Right cardiac atrium (tissue), 5 donors: Measurements from ENCODE around the gene RAD23A. TPM values are rescaled to one million over a fixed set of nuclear protein-coding genes. Genes with fewer than 3 reads are reported as not detected.

Experiments
- ATAC-seq, 2 donors: fragments of 200-7000 bp; cut with Tn5 transposase; one replicate each; pipeline versions ENCODE4 v1.8.0 to v1.9.1; 2020; ENCODE audit warnings: moderate library complexity in 2 of 2, mild to moderate bottlenecking in 1 of 2
- DNase-seq, 3 donors: peaks; one replicate each; pipeline ENCODE4 v3.0.0-alpha.2; 2020
- H3K27ac ChIP-seq: one replicate; pipeline ENCODE4 v1.5.1; 2013; ENCODE audit warnings: mild to moderate bottlenecking, low read length, control low read depth, moderate library complexity
- H3K27me3 ChIP-seq: one replicate; pipeline ENCODE4 v1.6.1; 2013; ENCODE audit not compliant: control insufficient read depth, insufficient read depth
- H3K4me1 ChIP-seq: one replicate; pipeline ENCODE4 v1.6.1; 2013; ENCODE audit warnings: low read length; ENCODE audit not compliant: control insufficient read depth, insufficient read depth
- H3K4me3 ChIP-seq: one replicate; pipeline ENCODE4 v1.5.1; 2013; ENCODE audit warnings: low read length, control low read depth
- H3K9me3 ChIP-seq: one replicate; pipeline ENCODE4 v1.6.1; 2013; ENCODE audit warnings: low read length; ENCODE audit not compliant: control insufficient read depth
- WGBS: extraction: QIAGEN DNeasy Blood & Tissue Kit; methylation state at CpG from one replicate; pipeline ENCODE4 v1.1.7; 2013; 5-methylcytosine and 5-hydroxymethylcytosine counted together
- intact Hi-C, 4 donors: fragments of 100-400 bp; cut with DNase I; formaldehyde crosslinking; loops; one replicate each; pipeline versions ENCODE4 v1.11.0 to v1.14.0; 2022 to 2023
- polyA plus RNA-seq: library from polyadenylated mRNA; stranded (reverse); fragments of 200-250 nt; gene quantifications from one replicate; pipeline ENCODE4 v1.2.3, GENCODE V29; 2013
- total RNA-seq, 4 donors: library from RNA; stranded (reverse); fragmentation: NEBNext Ultra II Directional; extraction: Animal tissue kit (Norgen Biotek cat#: 25700); gene quantifications; one replicate each; pipeline ENCODE4 v1.2.1, GENCODE V29; 2021
- donor health status: healthy with polysubstance abuse.
- donor health status: DM: no; HTN: yes; CAD: no.
- donor health status: DM: no; HTN: no; CAD: no.
- donor health status: DM: no; HTN: yes; CAD: no; lungs with severe emphysema.
- donor health status: DM: yes; HTN: yes; CAD: no.

RAD23A gene
- total and polyA plus RNA-seq, 5 donors: 122 to 137 (median 133) TPM

DNA sequence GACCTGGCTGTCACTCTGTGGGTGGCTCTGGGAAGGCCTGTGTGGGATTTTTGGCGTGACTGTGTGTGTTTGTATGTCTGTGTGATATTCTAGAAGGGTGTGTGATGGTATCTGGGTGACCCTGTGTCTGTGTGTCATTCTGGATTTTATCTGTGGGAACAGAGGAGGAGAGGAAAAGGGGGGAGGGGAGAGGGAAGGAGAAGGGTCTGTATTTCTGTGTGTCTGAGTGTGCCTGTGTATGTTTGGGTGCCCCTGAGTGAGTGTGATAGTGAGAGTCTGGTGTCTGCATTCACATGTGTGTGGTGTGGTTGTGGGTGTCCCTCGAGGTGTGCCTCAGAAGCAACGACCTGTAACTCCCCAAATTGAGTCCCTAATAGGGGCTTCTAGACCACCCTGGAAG is 41.5 kb downstream of the RAD23A start:
- no peak overlapping the region for H3K27ac ChIP-seq
- no peak for DNase-seq
- H3K4me3 ChIP-seq: no peak overlapping the region
- no peaks in the 10 kb centered on the region for H3K9me3 ChIP-seq
- ATAC-seq: no peak
- H3K27me3 ChIP-seq: no peaks in the 10 kb centered on the region
- intact Hi-C loops: loop anchor here (5.0 to 10.0 kb wide), 4 partner anchors 75 to 108 kb away; no protein-coding TSS in a partner anchor
- H3K4me1 ChIP-seq: peaks cover 3% of the 10 kb centered on the region
- WGBS: 82% methylated on average over 3 of the region's 3 CpGs

DNA sequence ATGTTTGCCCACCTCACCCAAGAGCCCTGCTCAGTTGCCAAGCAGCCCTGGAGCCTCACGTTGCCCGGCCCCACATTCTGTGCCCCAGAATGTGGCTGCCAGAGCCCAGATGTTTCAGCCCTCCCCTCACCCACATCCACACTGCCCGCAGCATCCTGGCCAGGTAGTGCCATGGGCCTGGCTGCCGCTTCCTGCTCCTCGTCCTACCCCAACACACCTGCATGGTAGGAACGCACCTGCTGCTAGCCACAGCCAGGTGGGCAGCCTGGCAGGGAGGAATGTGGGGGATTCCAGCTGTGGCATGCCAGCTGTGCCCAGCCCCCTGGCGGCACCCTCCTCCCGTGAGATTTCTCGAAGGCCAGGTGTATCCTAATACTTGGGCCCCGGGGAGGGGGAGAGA is 42.1 kb downstream of the RAD23A start:
- Histone ChIP-seq H3K4me1 (peaks cover 3% of the 10 kb centered on the region), H3K27me3 (no peaks in the 10 kb centered on the region), H3K27ac (no peak overlapping the region), H3K9me3 (no peaks in the 10 kb centered on the region), H3K4me3 (no peak overlapping the region)
- ATAC-seq (no peak), DNase-seq (no peak)
- WGBS: 80% methylated on average over 10 of the region's 10 CpGs
- intact Hi-C loops: loop anchor here (5.0 to 10.0 kb wide), 4 partner anchors 75 to 107 kb away; no protein-coding TSS in a partner anchor

DNA sequence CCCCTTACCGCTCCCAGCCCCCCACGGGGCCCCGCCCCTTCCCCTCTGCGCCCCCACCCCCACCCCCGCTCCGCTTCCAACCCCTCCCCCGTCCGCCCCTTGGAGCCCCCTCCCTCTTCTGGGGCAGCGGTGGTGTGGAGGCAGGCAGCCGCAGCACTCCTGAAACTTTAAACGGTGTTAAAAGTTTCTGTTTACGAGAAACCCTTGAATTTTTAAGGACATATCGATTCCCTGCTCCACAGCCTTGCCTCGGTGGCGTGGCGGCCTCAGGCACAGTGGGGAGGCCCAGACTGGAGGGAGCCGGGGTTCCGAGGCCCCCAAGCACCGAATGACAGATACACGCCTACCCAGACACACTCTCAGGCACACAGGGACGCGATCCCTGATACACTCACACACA is 44.8 kb downstream of the RAD23A start:
- WGBS: 49% methylated on average over 22 of the region's 22 CpGs
- H3K9me3 ChIP-seq: no peaks in the 10 kb centered on the region
- ATAC-seq (no peak), DNase-seq (no peak)
- H3K27me3 ChIP-seq: no peaks in the 10 kb centered on the region
- no peak overlapping the region for H3K4me3 ChIP-seq
- no peaks in the 10 kb centered on the region for H3K4me1 ChIP-seq
- intact Hi-C loops: loop anchor here in 1 of 4 donors (10.0 kb wide), 1 partner anchor 74 kb away; no protein-coding TSS in a partner anchor
- H3K27ac ChIP-seq: no peak overlapping the region

DNA sequence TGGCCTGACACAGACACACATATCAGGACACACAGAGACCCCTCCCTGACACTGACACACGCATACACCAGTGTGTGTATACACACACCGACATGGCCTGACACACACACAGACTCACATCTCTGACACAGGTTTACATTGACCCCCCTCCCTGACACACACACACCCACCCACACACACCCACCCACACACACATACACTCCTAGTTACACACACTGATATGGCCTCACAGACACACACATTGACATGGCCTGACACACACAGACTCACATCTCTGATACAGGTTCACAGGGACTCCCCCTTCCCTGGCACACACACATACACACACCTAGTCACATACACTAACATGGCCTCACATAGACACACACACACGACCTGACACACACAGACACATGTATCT is 45.2 kb downstream of the RAD23A start:
- H3K27ac ChIP-seq: no peak overlapping the region
- no peaks in the 10 kb centered on the region for H3K9me3 ChIP-seq
- DNase-seq (no peak), ATAC-seq (no peak)
- no peak overlapping the region for H3K4me3 ChIP-seq
- 73% methylated on average over 3 of the region's 3 CpGs for WGBS
- H3K27me3 ChIP-seq: no peaks in the 10 kb centered on the region
- no peaks in the 10 kb centered on the region for H3K4me1 ChIP-seq
- intact Hi-C loops: loop anchor here in 1 of 4 donors (10.0 kb wide), 1 partner anchor 74 kb away; no protein-coding TSS in a partner anchor

DNA sequence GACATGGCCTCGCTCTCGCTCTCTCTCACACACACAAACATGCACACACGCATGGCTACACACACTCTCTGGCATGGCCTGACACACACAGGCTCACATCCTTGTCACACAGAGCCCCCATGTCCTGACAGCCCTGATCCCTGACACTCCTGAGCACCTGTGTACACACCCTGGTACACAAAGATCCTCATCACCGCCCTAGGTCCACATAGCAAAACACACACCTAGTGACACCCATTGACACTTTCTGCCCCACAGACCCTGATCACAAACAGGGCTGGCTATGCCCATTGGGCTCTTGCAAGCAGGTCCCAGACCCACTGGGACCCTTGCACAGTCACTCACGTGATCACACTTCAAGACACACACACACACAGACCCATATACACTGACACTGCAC is 45.6 kb downstream of the RAD23A start:
- Histone ChIP-seq H3K9me3 (no peaks in the 10 kb centered on the region), H3K4me3 (no peak overlapping the region), H3K27me3 (no peaks in the 10 kb centered on the region), H3K27ac (no peak overlapping the region), H3K4me1 (no peaks in the 10 kb centered on the region)
- intact Hi-C loops: loop anchor here in 1 of 4 donors (10.0 kb wide), 1 partner anchor 74 kb away; no protein-coding TSS in a partner anchor
- ATAC-seq (no peak), DNase-seq (no peak)
- 94% methylated on average over 5 of the region's 5 CpGs for WGBS

DNA sequence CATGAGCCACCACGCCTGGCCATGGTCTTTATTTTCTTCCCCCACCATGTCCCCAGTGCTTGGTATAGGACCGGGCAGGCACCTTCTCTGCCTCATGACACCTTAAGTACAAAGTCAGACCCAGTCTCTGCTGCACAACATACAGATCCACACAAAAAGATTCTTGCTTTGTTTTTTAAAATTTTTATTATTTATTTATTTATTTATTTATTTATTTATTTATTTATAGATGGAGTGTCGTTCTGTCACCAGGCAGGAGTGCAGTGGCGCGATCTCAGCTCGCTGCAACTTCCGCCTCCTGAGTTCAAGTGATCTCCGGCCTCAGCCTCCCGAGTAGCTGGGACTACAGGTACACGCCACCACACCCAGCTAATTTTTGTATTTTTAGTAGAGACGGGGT is 47.1 kb downstream of the RAD23A start:
- Histone ChIP-seq H3K9me3 (no peaks in the 10 kb centered on the region), H3K4me1 (peaks cover 3% of the 10 kb centered on the region), H3K27ac (no peak overlapping the region), H3K4me3 (no peak overlapping the region), H3K27me3 (no peaks in the 10 kb centered on the region)
- DNase-seq: peak in 1 of 3 donors; percentile 28
- ATAC-seq: no peak
- intact Hi-C loops: loop anchor here in 1 of 4 donors (10.0 kb wide), 1 partner anchor 72 kb away; no protein-coding TSS in a partner anchor
- WGBS: 97% methylated on average over 11 of the region's 11 CpGs

DNA sequence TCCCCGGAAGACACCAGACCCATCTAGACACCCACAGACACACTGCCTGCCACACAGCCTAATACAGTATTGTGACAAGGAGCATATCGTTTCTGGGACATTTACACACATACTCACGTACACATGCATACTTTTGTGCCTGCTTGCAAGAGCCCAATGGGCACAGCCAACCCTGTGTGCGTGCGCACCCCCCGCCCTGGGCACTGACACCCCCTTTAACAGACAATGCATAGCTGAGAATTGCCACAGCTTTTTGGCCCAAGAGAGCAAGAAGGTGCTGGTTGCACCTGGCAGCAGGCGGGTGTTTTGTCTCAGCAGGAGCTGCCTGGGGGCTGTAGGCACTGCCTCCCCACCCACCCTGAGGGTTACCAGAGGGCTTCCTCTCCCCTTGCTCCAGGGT is 47.9 kb downstream of the RAD23A start:
- WGBS: 89% methylated on average over 7 of the region's 7 CpGs
- Histone ChIP-seq H3K27me3 (no peaks in the 10 kb centered on the region), H3K27ac (no peak overlapping the region), H3K9me3 (no peaks in the 10 kb centered on the region), H3K4me1 (peaks cover 3% of the 10 kb centered on the region), H3K4me3 (no peak overlapping the region)
- DNase-seq (peak in 1 of 3 donors; percentile 53), ATAC-seq (no peak)
- intact Hi-C loops: loop anchor here in 1 of 4 donors (10.0 kb wide), 1 partner anchor 71 kb away; no protein-coding TSS in a partner anchor

DNA sequence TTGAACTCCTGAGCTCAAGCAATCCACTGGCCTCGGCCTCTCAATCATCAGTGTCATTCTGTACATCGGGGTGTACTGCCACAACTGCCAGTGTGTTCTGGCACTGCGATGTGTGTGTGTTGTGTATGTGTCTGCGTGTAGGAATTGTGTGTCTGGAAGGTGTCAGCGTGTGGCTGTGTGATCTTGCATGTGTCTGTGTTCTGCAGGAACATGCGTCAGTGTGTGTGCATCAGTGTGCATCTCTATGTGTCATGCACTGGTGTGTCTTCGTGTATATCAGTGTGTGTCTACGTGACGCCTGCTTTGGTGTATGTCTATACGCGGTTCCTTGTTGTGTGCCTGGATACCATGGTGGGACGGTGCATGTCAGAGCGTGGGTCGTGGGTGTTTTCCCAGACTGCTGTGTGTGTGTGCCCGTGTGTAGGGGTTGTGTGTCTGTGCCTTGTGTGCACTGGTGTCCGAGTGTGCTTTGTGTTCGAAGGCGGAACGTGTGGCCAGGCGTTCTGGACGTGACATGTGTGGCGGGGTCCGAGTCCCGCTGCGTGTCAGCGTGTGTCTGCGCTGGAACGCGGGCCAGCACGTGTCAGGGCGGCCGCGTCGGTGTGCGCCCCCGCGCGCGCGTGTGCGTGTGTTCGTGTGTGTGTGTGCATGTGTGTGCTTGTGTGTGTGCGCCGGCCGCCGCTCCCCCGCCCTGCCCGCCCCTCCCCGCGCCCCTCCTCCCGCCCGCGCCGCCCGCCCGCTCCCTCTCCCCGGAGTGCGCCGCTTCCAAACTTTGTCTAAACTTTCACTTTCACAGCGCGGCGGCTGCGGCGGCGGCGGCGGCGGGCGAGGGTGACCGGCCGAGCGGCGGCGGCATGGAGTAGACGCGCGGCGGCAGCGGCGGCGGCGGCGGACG is 49.3 kb downstream of the RAD23A start, which contains the start of gene NFIX:
NFIX (plus strand) TSS at position 775 of the 895 bp plus-strand sequence. CDS start 363 bp downstream, outside the sequence.
- ATAC-seq (peak; percentile 35 to 42), DNase-seq (peak; percentile 81 to 91 (median 90))
- Histone ChIP-seq H3K4me3 (peak within 1 kb of the TSS; percentile 95), H3K4me1 (peaks cover 3% of the 10 kb centered on the region), H3K27ac (peak within 1 kb of the TSS; percentile 22), H3K9me3 (no peaks in the 10 kb centered on the region), H3K27me3 (no peaks in the 10 kb centered on the region)
- WGBS: 9% methylated on average over 84 of the region's 84 CpGs
- intact Hi-C loops: loop anchor here in 1 of 4 donors (10.0 kb wide), 1 partner anchor 70 kb away; no protein-coding TSS in a partner anchor

DNA sequence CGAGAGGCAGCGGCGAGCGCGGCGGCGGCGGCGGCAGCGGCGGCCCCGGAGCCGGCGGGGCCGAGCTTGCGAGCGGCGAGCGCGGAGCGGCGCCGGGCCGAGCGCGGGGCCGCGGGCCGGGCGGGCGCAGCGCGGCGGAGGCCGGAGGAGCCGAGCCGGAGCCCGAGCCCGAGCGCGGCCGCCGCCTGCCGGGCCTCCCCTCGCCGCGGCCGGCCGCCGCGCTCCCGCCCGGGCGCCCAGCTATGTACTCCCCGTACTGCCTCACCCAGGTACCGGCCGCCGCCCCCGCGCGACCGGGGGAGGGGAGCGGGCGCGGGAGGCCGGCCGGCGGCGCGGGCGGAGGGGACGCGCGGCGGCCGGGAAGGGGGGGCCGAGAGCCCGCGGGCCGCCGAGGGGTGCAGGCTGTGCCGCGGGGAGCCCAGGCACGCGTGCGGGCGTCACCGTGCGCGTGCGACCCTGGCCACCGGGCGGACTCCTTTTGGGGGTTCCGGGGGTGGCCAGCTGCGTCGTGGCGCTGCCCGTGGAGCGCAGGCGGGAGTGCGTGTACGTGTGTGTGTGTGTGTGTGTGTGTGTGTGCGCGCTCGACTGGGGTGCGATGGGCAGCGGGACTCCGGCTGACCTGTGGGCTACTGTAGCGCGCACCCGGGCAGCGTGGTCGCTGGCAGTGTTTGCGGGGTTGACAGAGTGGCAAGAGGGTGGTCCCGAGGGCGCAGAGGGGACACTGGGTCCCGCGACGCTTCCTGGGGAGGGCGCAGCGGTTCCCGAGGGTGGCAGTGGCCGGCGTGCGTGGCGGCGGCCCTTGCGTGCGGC is 50.1 kb downstream of the RAD23A start:
- ATAC-seq (peak; percentile 6 to 25), DNase-seq (peak; percentile 63 to 83 (median 81))
- intact Hi-C loops: loop anchor here in 1 of 4 donors (10.0 kb wide), 1 partner anchor 69 kb away; no protein-coding TSS in a partner anchor

DNA sequence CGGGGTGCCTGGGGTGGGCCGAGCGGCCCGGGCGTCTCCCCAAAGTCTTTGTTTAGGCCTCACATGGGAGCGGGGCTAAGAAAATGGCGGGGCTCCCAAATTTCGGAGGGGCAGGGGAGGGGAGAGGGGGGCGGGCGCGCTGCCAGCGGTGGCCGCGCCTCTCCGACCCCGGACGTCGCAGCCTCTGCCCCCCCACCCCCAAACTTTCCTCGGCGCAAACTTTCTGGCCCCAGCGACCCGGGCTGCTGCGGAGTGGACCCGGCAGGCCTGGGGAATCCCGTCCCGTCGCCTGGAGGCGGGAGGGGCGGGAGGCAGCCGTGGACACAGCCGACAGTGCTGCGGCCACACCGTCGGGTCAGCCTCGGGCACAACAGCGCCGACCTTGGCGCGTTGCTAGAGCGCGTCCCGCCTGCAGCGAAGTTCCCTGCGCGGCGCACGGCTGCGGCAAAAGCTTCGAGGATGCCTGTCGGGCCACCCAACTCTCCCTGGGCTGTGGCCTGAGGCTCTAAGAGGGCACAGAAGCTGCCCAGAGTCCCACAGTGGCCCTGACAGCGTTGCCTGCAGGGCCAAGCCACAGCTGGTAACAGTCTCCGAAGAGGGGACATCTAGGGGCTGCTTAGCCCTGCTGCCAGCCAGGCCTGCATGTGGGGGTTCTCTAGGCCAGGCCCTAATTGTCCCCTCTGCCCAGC is 50.9 kb downstream of the RAD23A start:
- peak overlapping the region; percentile 95 for H3K4me3 ChIP-seq
- WGBS: 6% methylated on average over 52 of the region's 52 CpGs
- H3K9me3 ChIP-seq: no peaks in the 10 kb centered on the region
- intact Hi-C loops: loop anchor here in 1 of 4 donors (10.0 kb wide), 1 partner anchor 68 kb away; no protein-coding TSS in a partner anchor
- H3K4me1 ChIP-seq: peaks cover 5% of the 10 kb centered on the region
- peak overlapping the region; percentile 34 for H3K27ac ChIP-seq
- DNase-seq: peak; percentile 53 to 83 (median 83)
- H3K27me3 ChIP-seq: no peaks in the 10 kb centered on the region
- ATAC-seq: peak; percentile 61 to 69

More for the DNA sequence above, 50.1 kb downstream of the RAD23A start:
- peak overlapping the region; percentile 95 for H3K4me3 ChIP-seq
- no peaks in the 10 kb centered on the region for H3K27me3 ChIP-seq
- under 1% methylated on average over 129 of the region's 129 CpGs for WGBS
- H3K4me1 ChIP-seq: peaks cover 3% of the 10 kb centered on the region
- no peaks in the 10 kb centered on the region for H3K9me3 ChIP-seq
- peak overlapping the region; percentile 22 for H3K27ac ChIP-seq
